Osteoblast (primary cell): ENCODE measurements around the gene ZYG11B. TPM values are rescaled to one million over a fixed set of nuclear protein-coding genes. Genes with fewer than 3 reads are reported as not detected.
"Not testable (repeated sequence)": the region's sequence is repeated elsewhere in the genome, so short reads cannot be mapped to it uniquely, and the experiment has no call there.

Experiments used
- DNase-seq: peaks from one replicate; pipeline ENCODE4 v3.0.0; 2011; ENCODE audit warnings: low spot score, mixed read lengths; ENCODE audit not compliant: insufficient read length; ENCODE audit errors: missing footprints
- H2AFZ ChIP-seq: 2 replicates; pipeline ENCODE4 v1.6.0; 2011; ENCODE audit warnings: mild to moderate bottlenecking, low read length
- H3K27ac ChIP-seq: 2 replicates; pipeline ENCODE4 v1.5.1; 2011; ENCODE audit warnings: mild to moderate bottlenecking, low read depth, low read length, moderate library complexity
- H3K27me3 ChIP-seq: 2 replicates; pipeline ENCODE4 v1.6.0; 2012; ENCODE audit warnings: mild to moderate bottlenecking, control low read depth, inconsistent platforms, low read length, moderate library complexity; ENCODE audit not compliant: insufficient read depth
- H3K36me3 ChIP-seq: 2 replicates; pipeline ENCODE4 v1.5.1; 2011; ENCODE audit warnings: mild to moderate bottlenecking, low read length, control low read depth, moderate library complexity; ENCODE audit not compliant: insufficient read depth
- H3K4me1 ChIP-seq: 2 replicates; pipeline ENCODE4 v1.5.1; 2011; ENCODE audit warnings: mild to moderate bottlenecking, low read length, control low read depth, moderate library complexity; ENCODE audit not compliant: insufficient read depth
- H3K4me2 ChIP-seq: 2 replicates; pipeline ENCODE4 v1.6.0; 2011; ENCODE audit warnings: mild to moderate bottlenecking, low read length; ENCODE audit not compliant: insufficient read depth
- H3K4me3 ChIP-seq: fragments of 200-600 bp; sonication (generic); 3 replicates; pipeline ENCODE4 v1.5.1; 2012; ENCODE audit warnings: mild to moderate bottlenecking, low read length, inconsistent platforms; ENCODE audit not compliant: insufficient read depth
- H3K79me2 ChIP-seq: 2 replicates; pipeline ENCODE4 v1.6.0; 2012; ENCODE audit warnings: mild to moderate bottlenecking, low read length, control low read depth, inconsistent platforms; ENCODE audit not compliant: insufficient read depth
- H3K9me3 ChIP-seq: 2 replicates; pipeline ENCODE4 v1.5.1; 2011; ENCODE audit warnings: low read depth, low read length, control low read depth
- H4K20me1 ChIP-seq: 2 replicates; pipeline ENCODE4 v1.6.0; 2012; ENCODE audit warnings: mild to moderate bottlenecking, low read length, control low read depth; ENCODE audit not compliant: insufficient read depth
- CTCF ChIP-seq: IDR thresholded peaks from 2 replicates; pipeline ENCODE4 v1.5.1; 2011; ENCODE audit warnings: mild to moderate bottlenecking, low read depth, low read length, moderate library complexity; ENCODE audit errors: extremely low read depth
- total RNA-seq: library from RNA; depleted of rRNA; stranded (reverse); fragments of >200 nt; gene quantifications from 2 replicates; pipeline ENCODE4 v1.2.3, GENCODE V29; 2012

The ZYG11B gene
- total RNA-seq, 1 donor, result 60.8 TPM

GRCh38 chr1:52686261-52686751 lies 39.9 kb upstream of the ZYG11B start:
- peaks cover 22% of the 10 kb centered on the region for H3K36me3 ChIP-seq
- H3K27ac ChIP-seq, H3K4me2 ChIP-seq, H3K4me3 ChIP-seq, H4K20me1 ChIP-seq, H3K27me3 ChIP-seq, H3K9me3 ChIP-seq, H2AFZ ChIP-seq, H3K4me1 ChIP-seq, H3K79me2 ChIP-seq: not testable (repeated sequence)
- TF ChIP-seq CTCF, result peak; percentile 75
- DNase-seq, result peak; percentile 85

DNA sequence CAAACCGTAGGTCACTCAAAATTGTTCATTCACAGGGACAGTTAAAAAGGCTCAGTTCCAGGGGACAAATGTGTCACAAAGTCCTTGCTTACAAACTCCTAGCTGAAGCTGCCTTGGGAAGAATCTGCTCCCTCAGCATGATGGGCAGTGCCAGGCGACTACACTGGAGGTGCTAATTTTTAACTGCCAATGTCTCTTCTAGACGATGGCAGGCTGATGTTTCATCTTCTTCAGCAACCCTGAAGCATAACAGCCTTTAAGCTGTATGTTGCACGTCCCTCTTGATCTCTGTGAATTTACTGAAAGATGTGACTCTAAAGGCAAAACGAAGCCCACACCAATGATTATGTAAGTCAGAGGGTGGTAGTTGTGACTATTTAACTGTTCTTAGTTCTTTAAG lies 39.4 kb upstream of the ZYG11B start:
- Histone ChIP-seq H3K79me2 (peaks cover 2% of the 10 kb centered on the region), H3K9me3 (no peaks in the 10 kb centered on the region), H3K27me3 (no peaks in the 10 kb centered on the region), H3K4me3 (no peak overlapping the region), H3K36me3 (peaks cover 25% of the 10 kb centered on the region), H3K27ac (no peak overlapping the region), H2AFZ (no peak overlapping the region), H3K4me2 (no peak overlapping the region), H4K20me1 (no peaks in the 10 kb centered on the region), H3K4me1 (peaks cover 3% of the 10 kb centered on the region)
- DNase-seq, result no peak
- no peak for TF ChIP-seq CTCF

- Histone ChIP-seq H3K9me3 (no peaks in the 10 kb centered on the region), H3K4me1 (peaks cover 3% of the 10 kb centered on the region), H3K4me2 (no peak overlapping the region), H4K20me1 (no peaks in the 10 kb centered on the region), H2AFZ (no peak overlapping the region), H3K36me3 (peaks cover 28% of the 10 kb centered on the region), H3K4me3 (no peak overlapping the region), H3K79me2 (peaks cover 47% of the 10 kb centered on the region), H3K27me3 (no peaks in the 10 kb centered on the region), H3K27ac (no peak overlapping the region)
- no peak for TF ChIP-seq CTCF
- no peak for DNase-seq
Observed at GRCh38 chr1:52691821-52692220, 34.4 kb upstream of the ZYG11B start.

- Histone ChIP-seq H3K4me3 (no peak overlapping the region), H3K4me1 (peaks cover 3% of the 10 kb centered on the region), H4K20me1 (no peaks in the 10 kb centered on the region), H2AFZ (no peak overlapping the region), H3K27ac (no peak overlapping the region), H3K4me2 (no peak overlapping the region), H3K36me3 (peaks cover 20% of the 10 kb centered on the region), H3K27me3 (no peaks in the 10 kb centered on the region), H3K79me2 (peaks cover 54% of the 10 kb centered on the region), H3K9me3 (no peaks in the 10 kb centered on the region)
- TF ChIP-seq CTCF, result no peak
- no peak for DNase-seq
Observed at GRCh38 chr1:52692697-52693096, 33.6 kb upstream of the ZYG11B start.

- not testable (repeated sequence) for H3K4me3 ChIP-seq, H3K9me3 ChIP-seq, H3K27me3 ChIP-seq, H3K4me1 ChIP-seq, H2AFZ ChIP-seq, H4K20me1 ChIP-seq, DNase-seq, H3K4me2 ChIP-seq, H3K27ac ChIP-seq
- Histone ChIP-seq H3K79me2 (peaks cover 59% of the 10 kb centered on the region), H3K36me3 (peaks cover 16% of the 10 kb centered on the region)
Observed at GRCh38 chr1:52693351-52693750, 32.9 kb upstream of the ZYG11B start.
